Neural cell (in vitro differentiated cells): ENCODE results near the gene HRC. TPM values are rescaled to one million over a fixed set of nuclear protein-coding genes. Genes with fewer than 3 reads are reported as not detected.
"Not testable (repeated sequence)": the region's sequence is repeated elsewhere in the genome, so short reads cannot be mapped to it uniquely, and the experiment has no call there.

Source experiments
- H2AFZ ChIP-seq: fragments of 200-600, 300-800 bp; sonication (generic), shearing (Covaris generic); 2 replicates; pipeline ENCODE4 v1.6.0; 2014; ENCODE audit warnings: low read depth, mild to moderate bottlenecking, antibody characterized with exemption, low read length, moderate library complexity
- H3F3A ChIP-seq: fragments of 200-600 bp; shearing (Covaris generic); 2 replicates; pipeline ENCODE4 v1.6.1; 2016; ENCODE audit warnings: mild to moderate bottlenecking, moderate library complexity, mixed read lengths, antibody characterized with exemption, low read length; ENCODE audit not compliant: insufficient read depth, poor library complexity, severe bottlenecking
- H3K27ac ChIP-seq: fragments of 200-600, 300-800 bp; sonication (generic), shearing (Covaris generic); 2 replicates; pipeline ENCODE4 v1.5.1; 2014; ENCODE audit warnings: mild to moderate bottlenecking, low read length, moderate library complexity
- H3K27me3 ChIP-seq: fragments of 300-800, 200-600 bp; sonication (generic), shearing (Covaris generic); 2 replicates; pipeline ENCODE4 v1.6.0; 2014; ENCODE audit warnings: mild to moderate bottlenecking, low read depth, low read length, moderate library complexity; ENCODE audit not compliant: insufficient read depth
- H3K36me3 ChIP-seq: fragments of 300-800, 200-600 bp; sonication (generic), shearing (Covaris generic); 2 replicates; pipeline ENCODE4 v1.5.1; 2014; ENCODE audit warnings: mild to moderate bottlenecking, antibody characterized with exemption, low read length, moderate library complexity; ENCODE audit not compliant: insufficient read depth
- H3K4me2 ChIP-seq: fragments of 300-800, 200-600 bp; sonication (generic), shearing (Covaris generic); 2 replicates; pipeline ENCODE4 v1.6.0; 2014; ENCODE audit warnings: mild to moderate bottlenecking, low read length
- H3K4me3 ChIP-seq: fragments of 300-800, 200-600 bp; sonication (generic), shearing (Covaris generic); 2 replicates; pipeline ENCODE4 v1.5.1; 2014; ENCODE audit warnings: mild to moderate bottlenecking, low read length, moderate library complexity
- H3K79me2 ChIP-seq: fragments of 200-600 bp; shearing (Covaris generic); replicated peaks from 2 replicates; pipeline ENCODE4 v1.6.0; 2014; ENCODE audit warnings: mild to moderate bottlenecking, low read length, moderate library complexity; ENCODE audit not compliant: insufficient read depth
- H3K9ac ChIP-seq: fragments of 300-800, 200-600 bp; sonication (generic), shearing (Covaris generic); 2 replicates; pipeline ENCODE4 v1.6.1; 2016; ENCODE audit warnings: mild to moderate bottlenecking, low read length, mixed read lengths
- H3K9me2 ChIP-seq: fragments of 200-600 bp; shearing (Covaris generic); 2 replicates; pipeline ENCODE4 v1.6.1; 2016; ENCODE audit warnings: mild to moderate bottlenecking, low read length, mixed read lengths; ENCODE audit not compliant: insufficient read depth
- H3K9me3 ChIP-seq: fragments of 200-600, 300-800 bp; sonication (generic), shearing (Covaris generic); 2 replicates; pipeline ENCODE4 v1.6.1; 2016; ENCODE audit warnings: mild to moderate bottlenecking, mixed run types, low read length, moderate library complexity, mixed read lengths
- H4K20me1 ChIP-seq: fragments of 200-600 bp; shearing (Covaris generic); 2 replicates; pipeline ENCODE4 v1.6.1; 2016; ENCODE audit warnings: mild to moderate bottlenecking, mixed run types; ENCODE audit not compliant: insufficient read depth
- EP300 ChIP-seq: fragments of 450-650 bp; conservative IDR thresholded peaks from 2 replicates; pipeline ENCODE4 v1.6.1; 2014; ENCODE audit warnings: antibody characterized with exemption, mild to moderate bottlenecking, moderate library complexity; ENCODE audit not compliant: poor library complexity, severe bottlenecking
- EZH2 ChIP-seq: fragments of 200-600, 300-800 bp; shearing (Covaris generic), sonication (generic); IDR thresholded peaks from 2 replicates; pipeline ENCODE4 v1.6.1; 2014; ENCODE audit warnings: antibody characterized with exemption, low read length, borderline replicate concordance, mild to moderate bottlenecking; ENCODE audit not compliant: insufficient read depth, poor library complexity, severe bottlenecking
- MXI1 ChIP-seq: fragments of 450-650 bp; conservative IDR thresholded peaks from 2 replicates; pipeline ENCODE4 v1.6.1; 2014; ENCODE audit warnings: antibody characterized with exemption, mild to moderate bottlenecking; ENCODE audit not compliant: poor library complexity, severe bottlenecking
- POLR2AphosphoS5 ChIP-seq: IDR thresholded peaks from 2 replicates; pipeline ENCODE4 v1.6.1; 2012
- RAD21 ChIP-seq: fragments of 450-650 bp; conservative IDR thresholded peaks from 2 replicates; pipeline ENCODE4 v1.6.1; 2014; ENCODE audit warnings: antibody characterized with exemption, mild to moderate bottlenecking, moderate library complexity
- SMC3 ChIP-seq: fragments of 450-650 bp; conservative IDR thresholded peaks from 2 replicates; pipeline ENCODE4 v1.6.1; 2014; ENCODE audit warnings: antibody characterized with exemption, mild to moderate bottlenecking, moderate library complexity; ENCODE audit not compliant: poor library complexity
- TAF1 ChIP-seq: IDR thresholded peaks from 2 replicates; pipeline ENCODE4 v1.6.1; 2012; ENCODE audit warnings: low read depth
- polyA plus RNA-seq: library from polyadenylated mRNA; depleted of rRNA; stranded (reverse); fragments of >200 nt; gene quantifications from 2 replicates; pipeline ENCODE4 v1.2.3, GENCODE V29; 2014
- TF ChIP-seq, protein P1 (sequence below): fragments of 450-650 bp; IDR thresholded peaks from 2 replicates; pipeline ENCODE4 v1.5.1; 2014; ENCODE audit warnings: antibody characterized with exemption, mild to moderate bottlenecking, moderate library complexity; ENCODE audit not compliant: poor library complexity, severe bottlenecking
- TF ChIP-seq, protein P2 (sequence below): IDR thresholded peaks from 2 replicates; pipeline ENCODE4 v1.6.1; 2012; ENCODE audit warnings: borderline replicate concordance

The HRC gene
- polyA plus RNA-seq, 1 donor from 2014 or later: not detected

DNA sequence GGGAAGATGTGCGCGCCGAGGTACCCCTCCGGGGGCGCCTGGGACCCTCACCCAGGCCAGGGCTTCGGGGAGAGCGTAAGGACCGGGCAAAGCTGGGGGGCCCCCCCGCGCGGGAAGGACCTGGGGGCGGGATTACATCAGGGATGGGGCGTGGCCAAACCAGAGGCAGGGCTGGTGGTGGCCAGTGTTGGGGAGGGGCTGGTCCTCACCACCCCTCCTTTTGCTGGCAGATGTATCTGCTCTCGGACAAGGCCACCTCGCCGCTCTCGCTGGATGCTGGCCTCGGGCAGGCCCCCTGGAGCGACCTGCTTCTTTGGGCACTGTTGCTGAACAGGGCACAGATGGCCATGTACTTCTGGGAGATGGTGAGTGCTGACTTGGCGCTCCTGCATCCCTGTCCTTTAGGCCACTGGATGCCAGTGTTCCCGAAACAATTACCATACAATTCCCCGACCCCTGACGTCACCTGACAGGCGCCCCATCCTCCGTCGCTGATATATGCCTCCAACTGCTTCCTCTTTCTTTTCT is 27.7 kb upstream of the HRC start:
- Histone ChIP-seq H3K4me3 (no peak overlapping the region), H3K9ac (no peak overlapping the region), H3K9me3 (no peaks in the 10 kb centered on the region), H3K27ac (no peak overlapping the region), H4K20me1 (no peaks in the 10 kb centered on the region), H3K4me2 (no peak overlapping the region), H3K36me3 (peaks cover 5% of the 10 kb centered on the region), H2AFZ (no peak overlapping the region), H3K27me3 (no peaks in the 10 kb centered on the region), H3K79me2 (no peaks in the 10 kb centered on the region), H3F3A (no peaks in the 10 kb centered on the region), H3K9me2 (no peaks in the 10 kb centered on the region)
- TF ChIP-seq EP300 (no peak), POLR2AphosphoS5 (no peak), TAF1 (no peak), SMC3 (no peak), RAD21 (no peak), EZH2 (no peak), MXI1 (no peak)
- TF ChIP-seq, protein P1, sequence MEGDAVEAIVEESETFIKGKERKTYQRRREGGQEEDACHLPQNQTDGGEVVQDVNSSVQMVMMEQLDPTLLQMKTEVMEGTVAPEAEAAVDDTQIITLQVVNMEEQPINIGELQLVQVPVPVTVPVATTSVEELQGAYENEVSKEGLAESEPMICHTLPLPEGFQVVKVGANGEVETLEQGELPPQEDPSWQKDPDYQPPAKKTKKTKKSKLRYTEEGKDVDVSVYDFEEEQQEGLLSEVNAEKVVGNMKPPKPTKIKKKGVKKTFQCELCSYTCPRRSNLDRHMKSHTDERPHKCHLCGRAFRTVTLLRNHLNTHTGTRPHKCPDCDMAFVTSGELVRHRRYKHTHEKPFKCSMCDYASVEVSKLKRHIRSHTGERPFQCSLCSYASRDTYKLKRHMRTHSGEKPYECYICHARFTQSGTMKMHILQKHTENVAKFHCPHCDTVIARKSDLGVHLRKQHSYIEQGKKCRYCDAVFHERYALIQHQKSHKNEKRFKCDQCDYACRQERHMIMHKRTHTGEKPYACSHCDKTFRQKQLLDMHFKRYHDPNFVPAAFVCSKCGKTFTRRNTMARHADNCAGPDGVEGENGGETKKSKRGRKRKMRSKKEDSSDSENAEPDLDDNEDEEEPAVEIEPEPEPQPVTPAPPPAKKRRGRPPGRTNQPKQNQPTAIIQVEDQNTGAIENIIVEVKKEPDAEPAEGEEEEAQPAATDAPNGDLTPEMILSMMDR: no peak
- TF ChIP-seq, protein P2, sequence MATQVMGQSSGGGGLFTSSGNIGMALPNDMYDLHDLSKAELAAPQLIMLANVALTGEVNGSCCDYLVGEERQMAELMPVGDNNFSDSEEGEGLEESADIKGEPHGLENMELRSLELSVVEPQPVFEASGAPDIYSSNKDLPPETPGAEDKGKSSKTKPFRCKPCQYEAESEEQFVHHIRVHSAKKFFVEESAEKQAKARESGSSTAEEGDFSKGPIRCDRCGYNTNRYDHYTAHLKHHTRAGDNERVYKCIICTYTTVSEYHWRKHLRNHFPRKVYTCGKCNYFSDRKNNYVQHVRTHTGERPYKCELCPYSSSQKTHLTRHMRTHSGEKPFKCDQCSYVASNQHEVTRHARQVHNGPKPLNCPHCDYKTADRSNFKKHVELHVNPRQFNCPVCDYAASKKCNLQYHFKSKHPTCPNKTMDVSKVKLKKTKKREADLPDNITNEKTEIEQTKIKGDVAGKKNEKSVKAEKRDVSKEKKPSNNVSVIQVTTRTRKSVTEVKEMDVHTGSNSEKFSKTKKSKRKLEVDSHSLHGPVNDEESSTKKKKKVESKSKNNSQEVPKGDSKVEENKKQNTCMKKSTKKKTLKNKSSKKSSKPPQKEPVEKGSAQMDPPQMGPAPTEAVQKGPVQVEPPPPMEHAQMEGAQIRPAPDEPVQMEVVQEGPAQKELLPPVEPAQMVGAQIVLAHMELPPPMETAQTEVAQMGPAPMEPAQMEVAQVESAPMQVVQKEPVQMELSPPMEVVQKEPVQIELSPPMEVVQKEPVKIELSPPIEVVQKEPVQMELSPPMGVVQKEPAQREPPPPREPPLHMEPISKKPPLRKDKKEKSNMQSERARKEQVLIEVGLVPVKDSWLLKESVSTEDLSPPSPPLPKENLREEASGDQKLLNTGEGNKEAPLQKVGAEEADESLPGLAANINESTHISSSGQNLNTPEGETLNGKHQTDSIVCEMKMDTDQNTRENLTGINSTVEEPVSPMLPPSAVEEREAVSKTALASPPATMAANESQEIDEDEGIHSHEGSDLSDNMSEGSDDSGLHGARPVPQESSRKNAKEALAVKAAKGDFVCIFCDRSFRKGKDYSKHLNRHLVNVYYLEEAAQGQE: no peak

DNA sequence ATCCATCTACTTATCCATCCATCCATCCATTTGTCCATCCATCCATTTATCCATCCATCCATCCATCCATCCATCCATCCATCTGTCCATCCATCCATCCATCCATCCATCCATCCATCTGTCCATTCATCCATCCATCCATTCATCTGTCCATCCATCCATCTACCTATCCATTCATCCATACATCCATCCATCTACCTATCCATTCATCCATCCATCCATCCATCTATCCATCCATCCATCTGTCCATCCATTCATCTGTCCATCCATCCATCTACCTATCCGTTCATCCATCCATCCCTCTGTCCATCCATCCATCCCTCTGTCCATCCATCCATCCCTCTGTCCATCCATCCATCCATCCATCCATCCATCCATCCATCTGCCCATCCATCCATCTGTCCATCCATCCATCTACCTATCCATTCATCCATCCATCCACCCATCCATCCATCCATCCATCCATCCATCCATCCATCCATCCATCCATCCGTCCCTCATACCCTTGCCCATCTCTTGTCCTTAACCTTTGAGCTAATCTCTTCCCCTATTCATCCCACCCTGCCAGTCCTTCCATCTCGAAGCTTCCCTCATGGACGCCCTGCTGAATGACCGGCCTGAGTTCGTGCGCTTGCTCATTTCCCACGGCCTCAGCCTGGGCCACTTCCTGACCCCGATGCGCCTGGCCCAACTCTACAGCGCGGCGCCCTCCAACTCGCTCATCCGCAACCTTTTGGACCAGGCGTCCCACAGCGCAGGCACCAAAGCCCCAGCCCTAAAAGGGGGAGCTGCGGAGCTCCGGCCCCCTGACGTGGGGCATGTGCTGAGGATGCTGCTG is 27.0 kb upstream of the HRC start:
- H3K27me3 ChIP-seq, H3K4me2 ChIP-seq, H2AFZ ChIP-seq, H3K4me3 ChIP-seq, H3K9ac ChIP-seq, H4K20me1 ChIP-seq, H3K9me3 ChIP-seq, H3K27ac ChIP-seq, H3K9me2 ChIP-seq, H3F3A ChIP-seq, H3K36me3 ChIP-seq, H3K79me2 ChIP-seq: not testable (repeated sequence)
